HG02852 (cell line): ENCODE measurements around the gene TMEM42.
"Not testable (repeated sequence)": the region's sequence is repeated elsewhere in the genome, so short reads cannot be mapped to it uniquely, and the experiment has no call there.

ENCODE experiments used
- ATAC-seq: cut with Tn5 transposase; IDR thresholded peaks from one replicate; pipeline ENCODE4 v1.9.1; 2021; ENCODE audit warnings: mild to moderate bottlenecking, moderate library complexity; ENCODE audit not compliant: unreplicated experiment

TMEM42 gene

GRCh38 chr3:44861412-44862225, at the start of gene TMEM42:
TMEM42 (plus strand) TSS chr3:44861912; CDS start chr3:44861925, 13 bp downstream.
- ATAC-seq, result peak; percentile 96

DNA sequence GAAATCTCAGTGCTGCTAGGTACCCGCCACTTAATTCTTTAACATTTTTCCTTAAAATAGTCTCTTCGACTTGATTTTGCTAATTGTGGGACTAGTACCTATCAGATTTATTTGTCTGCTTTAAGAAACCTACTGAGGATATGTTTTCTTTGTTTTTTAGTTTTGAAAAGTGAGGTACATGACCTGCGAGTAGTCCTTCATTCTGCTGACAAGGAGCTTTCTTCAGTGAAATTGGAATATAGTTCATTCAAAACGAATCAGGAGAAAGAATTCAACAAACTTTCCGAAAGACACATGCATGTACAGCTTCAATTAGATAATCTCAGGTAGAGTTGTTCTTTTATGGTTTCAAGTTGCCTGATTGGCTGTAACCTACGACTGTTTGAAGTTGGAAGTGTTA, 47.0 kb upstream of the TMEM42 start:
- no peak for ATAC-seq

GRCh38 chr3:44816334-44816733, 45.4 kb upstream of the TMEM42 start:
- not testable (repeated sequence) for ATAC-seq

DNA sequence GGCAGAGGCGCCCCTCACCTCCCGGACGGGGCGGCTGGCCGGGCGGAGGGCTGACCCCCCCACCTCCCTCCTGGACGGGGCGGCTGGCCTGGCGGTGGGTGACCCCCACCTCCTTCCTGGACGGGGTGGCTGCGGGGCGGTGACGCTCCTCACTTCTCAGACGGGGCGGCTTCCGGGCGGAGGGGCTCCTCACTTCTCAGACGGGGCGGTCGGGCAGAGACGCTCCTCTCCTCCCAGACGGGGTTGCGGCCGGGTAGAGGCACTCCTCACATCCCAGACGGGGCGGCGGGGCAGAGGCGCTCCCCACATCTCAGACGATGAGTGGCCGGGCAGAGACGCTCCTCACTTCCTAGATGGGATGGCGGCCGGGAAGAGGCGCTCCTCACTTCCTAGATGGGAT, 40.5 kb upstream of the TMEM42 start:
- not testable (repeated sequence) for ATAC-seq

DNA sequence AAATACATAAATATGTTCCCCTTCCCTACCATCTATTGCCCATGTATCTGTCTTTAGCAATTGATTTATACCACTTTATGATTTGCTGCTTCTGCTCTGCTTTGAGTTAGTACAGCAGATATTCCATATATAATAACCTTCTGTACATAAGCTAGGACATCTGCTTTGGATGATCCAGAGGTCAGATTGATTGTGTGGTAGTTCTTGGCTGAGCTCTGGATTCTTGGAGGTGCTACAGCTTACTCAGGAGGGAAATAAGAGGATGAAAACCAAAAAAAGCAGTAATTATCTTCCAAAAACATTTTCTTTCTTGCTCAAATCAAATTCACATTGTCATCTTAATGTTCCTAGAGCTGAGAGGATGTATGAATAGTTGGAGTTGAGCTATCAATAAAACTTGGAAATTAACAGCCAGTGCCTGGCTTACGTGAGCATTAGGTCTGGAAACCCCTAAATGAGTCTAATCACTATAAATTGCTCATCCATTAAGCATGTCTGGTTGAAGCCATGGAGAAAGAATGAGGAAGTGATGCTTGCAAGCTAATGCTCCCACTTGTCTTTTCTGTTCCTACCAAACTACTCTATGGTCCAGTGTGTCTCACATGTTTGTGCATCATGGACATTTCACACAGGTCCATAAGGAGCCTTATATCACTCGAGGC, 36.3 kb upstream of the TMEM42 start:
- ATAC-seq, result no peak

DNA sequence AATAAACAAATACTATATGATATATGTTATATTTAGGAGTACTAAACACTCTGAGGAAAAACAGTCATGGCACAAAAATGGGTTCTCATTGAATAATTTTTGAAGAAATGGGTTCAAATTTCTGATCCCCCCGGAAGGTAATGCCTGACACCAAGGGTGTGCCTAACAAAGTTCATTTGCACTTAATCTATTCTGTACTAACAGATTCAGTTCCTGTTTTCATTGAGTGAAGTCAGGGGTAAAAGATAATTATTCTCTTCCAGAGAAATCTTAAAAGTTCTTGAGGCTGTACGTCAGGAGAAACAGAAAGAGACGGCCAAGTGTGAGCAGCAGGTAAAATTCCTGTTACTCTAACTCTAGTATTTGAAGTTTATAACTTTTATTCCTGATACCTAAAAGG, 34.5 kb upstream of the TMEM42 start:
- no peak for ATAC-seq

- ATAC-seq, result no peak
Measured at GRCh38 chr3:44831232-44831631, 30.5 kb upstream of the TMEM42 start.

DNA sequence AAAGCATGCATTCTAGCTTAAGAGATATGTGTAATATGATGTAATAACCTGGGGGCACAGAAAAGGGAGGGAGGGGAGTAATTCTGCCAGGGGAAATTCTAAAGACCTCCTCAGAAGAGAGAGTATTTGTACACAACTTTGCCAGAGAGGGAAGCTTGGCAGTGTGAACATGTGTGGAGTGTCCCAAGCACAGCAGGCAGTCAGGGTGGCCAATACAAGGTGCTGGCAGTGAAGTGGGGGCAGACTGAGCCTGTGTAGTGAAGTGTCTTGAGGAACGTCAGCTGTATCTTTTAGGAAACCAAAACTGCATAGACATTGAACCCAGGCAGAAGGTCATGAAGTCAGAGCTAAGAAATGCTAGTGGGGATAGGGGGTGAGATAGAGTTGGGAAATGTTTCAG, 29.7 kb upstream of the TMEM42 start:
- no peak for ATAC-seq

DNA sequence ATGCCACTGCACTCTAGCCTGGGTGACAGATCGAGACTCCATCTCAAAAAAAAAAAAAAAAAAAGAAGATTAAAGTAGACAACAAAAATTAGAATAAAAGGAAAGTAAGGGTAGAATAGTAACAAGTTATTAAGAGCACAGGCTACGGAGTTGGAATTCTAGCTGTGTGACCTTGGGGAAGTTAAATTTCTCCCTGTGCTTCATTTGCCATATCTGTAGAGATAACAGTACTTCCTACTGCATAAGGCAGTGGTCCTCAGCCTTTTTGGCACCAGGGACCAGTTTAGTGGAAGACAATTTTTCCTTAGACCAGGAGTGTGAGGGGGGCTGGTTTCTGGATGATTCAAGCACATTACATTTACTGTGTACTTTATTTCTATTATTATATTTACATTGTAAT, 28.7 kb upstream of the TMEM42 start:
- no peak for ATAC-seq

- no peak for ATAC-seq
Measured at GRCh38 chr3:44833394-44833793, 28.3 kb upstream of the TMEM42 start.

- no peak for ATAC-seq
Measured at GRCh38 chr3:44835684-44836083, 26.0 kb upstream of the TMEM42 start.

DNA sequence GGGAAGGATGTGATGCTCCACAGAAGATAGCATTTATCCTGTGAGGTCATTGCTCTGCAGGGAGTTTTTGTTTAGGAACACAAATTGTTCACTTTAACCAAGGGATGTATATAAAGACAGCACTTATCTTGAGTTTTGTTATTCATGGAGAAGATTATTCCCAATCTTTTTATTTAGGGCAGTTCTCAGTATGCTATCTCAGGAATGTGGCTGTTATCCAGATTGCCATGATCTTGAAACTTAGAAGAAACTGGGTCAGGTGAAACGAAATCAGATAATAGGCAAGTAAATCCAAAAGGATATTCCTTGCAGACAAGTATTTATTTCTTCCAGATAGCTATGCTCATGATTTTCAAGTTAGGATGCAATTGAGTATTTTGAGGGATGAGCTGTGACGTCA, 19.3 kb upstream of the TMEM42 start:
- ATAC-seq, result no peak

DNA sequence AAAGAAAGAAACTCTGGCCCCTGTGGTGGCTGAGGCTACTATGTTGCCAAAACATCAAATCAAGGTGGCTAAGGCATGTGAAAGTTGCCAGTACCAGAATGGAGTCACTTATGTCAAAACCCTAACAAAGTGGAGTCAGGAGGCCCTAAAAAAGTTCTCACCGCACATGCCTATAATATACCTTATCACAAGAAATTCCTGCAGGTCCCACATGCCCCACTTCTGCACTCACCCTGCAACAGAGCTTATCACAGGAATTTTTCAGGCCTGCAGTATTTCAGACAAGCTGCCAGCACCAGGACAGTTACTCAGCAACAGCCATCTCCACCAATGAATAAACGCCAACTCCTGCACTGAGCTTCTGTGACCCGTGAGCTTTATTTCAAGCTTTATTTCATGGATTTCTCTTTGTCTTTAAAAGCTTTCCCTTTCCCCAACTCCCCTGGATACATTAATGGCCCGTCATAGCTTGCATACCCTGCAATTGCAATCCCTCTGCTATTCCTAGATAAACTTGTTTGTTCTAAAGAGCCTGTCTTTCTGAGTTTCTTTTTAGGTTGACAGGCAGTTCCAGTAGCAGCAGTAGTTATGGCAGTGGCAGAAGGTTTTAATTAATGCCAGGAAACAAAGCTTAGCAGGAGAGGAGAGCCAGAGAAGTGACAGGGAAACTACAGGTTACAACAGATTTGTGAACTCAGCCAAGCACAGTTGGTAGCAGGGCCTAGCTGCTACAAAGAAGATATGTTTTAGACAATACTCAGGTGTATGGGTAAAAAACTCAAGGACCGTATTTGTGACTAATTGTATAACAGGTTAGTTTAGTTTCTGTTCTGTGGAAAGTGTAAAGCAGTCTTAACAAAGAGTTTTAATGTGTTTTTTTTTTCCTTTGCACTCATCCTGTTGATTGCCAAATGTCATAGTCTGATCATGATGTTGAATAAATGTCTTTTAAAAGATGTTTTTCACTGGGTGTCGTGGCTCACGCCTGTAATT, 15.9 kb upstream of the TMEM42 start:
- no peak for ATAC-seq

- no peak for ATAC-seq
Measured at GRCh38 chr3:44848634-44849033, 13.1 kb upstream of the TMEM42 start.

GRCh38 chr3:44856663-44857062, 5.0 kb upstream of the TMEM42 start:
- ATAC-seq, result not testable (repeated sequence)

- ATAC-seq, result no peak
Measured at GRCh38 chr3:44860117-44860516, 1.6 kb upstream of the TMEM42 start.

GRCh38 chr3:44862226-44862637, 520 bp downstream of the TMEM42 start:
- peak; percentile 33 for ATAC-seq

GRCh38 chr3:44865272-44866035, 3.7 kb downstream of the TMEM42 start:
- ATAC-seq, result no peak

GRCh38 chr3:44867421-44868111, 5.9 kb downstream of the TMEM42 start:
- ATAC-seq, result no peak
